Measurements from ENCODE around the gene PACSIN1.
"Not testable (repeated sequence)": the region's sequence is repeated elsewhere in the genome, so short reads cannot be mapped to it uniquely, and the experiment has no call there.

Gene PACSIN1

DNA sequence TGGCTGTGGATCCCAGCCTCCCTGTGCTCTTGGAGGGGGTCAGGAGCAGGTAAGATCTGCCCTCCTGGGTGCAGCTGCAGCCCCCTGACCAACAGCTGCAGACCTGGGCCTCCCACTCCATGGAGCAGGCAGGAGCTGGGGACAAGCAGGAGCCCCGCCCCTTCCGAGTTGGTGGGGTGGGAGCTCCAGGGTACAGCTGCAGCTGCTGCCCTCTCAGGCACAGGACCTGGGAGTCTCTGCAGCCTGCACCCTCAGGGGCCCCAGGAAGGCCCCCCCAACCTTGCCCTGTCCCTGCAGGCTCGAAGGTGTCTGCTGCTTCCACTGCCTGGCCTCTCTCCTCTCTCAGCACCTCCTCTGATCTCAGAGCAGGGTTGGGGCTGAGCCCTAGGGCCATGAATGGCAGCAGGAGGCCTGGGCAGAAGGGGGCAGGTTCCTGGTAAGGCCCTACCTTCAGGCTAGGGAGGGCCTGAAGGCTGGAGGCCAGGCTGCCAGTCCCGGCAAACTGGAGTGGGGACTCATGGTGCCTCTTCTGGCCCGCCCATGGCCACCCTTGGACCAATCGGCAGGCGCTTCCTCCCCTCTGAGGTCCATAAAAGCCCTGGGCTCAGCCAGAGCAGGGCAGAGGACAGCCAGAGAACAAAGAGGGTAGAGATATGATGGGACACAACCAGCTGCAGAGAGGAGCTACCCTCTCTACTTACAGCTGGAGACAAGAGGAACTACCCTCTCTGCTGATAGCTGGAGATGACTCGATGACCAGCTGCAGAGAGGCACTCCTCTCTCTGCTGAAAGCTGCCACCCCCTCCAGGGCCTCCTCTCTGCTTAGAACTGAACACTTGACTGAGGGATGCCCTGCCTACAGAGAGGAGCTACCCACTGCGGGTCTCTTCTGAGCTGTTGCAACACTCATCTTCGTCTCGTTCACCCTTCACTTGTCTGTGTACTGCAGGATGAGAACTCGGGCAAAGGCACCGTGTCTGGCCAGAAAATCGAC, 7.8 kb upstream of the PACSIN1 start:
- DNase-seq (ENCODE audit: low spot score) = no peak

DNA sequence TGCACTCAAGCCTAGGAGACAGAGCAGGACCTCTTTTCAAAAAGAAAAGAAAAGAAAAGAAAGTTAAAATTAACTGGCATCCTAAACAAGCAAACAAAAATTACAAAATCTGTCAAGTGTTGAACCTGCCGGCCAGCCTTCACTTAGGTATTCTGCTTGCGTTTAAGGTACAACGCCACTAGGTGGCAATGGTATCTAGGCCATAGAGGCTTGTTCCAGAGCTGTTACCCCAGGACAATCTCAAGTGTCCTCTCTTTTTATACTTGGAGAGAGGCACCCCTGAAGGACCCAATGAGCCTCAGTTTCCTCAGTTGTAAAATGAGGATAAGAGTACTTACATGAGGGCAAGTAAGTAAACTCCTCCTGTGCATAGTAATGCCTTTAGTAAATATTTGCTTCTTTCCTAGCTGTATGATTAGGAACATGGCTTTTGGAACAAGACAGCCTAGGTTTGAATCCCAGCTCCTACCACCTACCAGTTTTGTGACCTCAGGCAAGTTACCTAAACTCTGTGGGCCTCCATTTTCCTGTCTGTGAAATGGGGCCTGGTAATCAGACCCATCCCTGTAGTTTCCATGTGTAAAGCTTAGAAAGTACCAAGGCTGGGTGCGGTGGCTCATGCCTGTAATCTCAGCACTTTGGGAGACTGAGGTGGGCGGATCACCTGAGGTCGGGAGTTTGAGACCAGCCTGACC, 5.8 kb upstream of the PACSIN1 start:
- peak; percentile 14 for DNase-seq (ENCODE audit: low spot score)

DNA sequence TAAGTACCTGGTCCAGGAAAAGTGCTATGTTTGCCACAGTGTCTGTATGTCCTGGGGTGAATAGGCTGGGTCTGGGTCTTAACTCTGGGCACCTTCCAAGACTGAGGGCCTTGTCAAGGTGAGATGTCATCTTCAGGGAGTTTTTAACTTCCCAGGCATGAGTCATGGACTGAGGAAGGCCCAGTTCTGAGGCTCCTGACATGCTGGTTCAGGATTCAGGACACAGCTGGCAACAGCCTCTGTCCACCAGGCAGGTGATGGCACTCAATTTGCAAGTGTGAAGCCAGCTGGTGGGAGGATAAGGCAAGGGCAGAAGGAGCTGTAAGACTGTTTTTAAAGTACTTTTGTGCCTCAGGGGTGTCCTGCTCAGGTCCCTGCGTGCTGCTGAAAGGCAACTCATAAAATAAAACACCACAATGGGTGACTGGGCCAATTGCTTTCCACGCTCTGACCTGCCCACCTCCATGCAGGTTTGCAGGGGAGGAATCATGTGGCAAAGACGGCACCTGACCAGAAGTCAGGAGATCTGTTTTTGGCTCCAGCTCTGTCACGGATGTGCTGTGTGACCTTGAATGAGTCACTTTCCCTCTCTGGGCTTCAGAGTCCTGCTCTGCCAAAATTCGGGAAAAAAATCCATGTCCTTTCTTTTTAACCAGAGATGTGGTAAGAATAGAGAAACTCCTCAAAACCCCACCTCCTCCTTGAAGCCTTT, 4.9 kb upstream of the PACSIN1 start:
- DNase-seq (ENCODE audit: low spot score) = no peak

DNA sequence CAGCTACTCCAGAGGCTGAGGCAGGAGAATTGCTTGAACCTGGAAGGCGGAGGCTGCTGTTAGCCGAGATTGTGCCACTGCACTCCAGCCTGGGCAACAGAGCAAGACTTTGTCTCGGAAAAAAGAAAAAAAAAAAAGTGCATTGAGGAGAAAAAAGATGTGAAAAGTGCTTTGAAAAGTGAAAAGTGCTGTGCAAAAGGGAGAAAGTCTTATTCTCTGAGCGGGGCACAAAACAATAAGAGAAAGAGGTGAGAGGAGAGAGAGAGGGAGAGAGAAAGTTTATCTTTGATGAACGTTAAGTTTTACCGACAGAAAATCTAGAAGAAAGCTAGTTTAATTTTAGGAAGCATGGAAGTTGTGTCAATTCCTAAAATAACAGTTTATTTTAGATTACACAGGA, 3.9 kb upstream of the PACSIN1 start:
- DNase-seq (ENCODE audit: low spot score) = no peak

DNA sequence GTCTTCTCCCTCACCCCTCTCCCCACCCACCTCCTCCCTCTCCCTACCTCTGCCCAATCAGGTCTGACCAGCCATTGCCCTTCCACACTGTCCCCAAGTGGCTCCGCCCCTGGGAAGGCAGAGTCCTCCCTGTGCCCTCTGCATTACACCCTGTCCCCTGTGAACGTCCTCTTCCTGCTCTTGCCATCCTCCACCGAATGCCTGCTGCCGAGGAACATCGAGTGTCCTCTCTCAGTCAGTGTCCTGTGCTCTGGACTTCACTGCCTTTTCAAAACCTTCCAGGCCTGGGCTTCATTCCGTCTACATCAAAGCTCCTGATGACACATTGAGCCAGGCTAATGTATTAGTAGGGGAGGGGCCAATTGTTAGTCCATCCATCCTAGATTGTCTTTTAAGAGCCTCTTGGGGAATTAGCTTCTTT, 3.3 kb upstream of the PACSIN1 start:
- DNase-seq (ENCODE audit: low spot score) = no peak

DNA sequence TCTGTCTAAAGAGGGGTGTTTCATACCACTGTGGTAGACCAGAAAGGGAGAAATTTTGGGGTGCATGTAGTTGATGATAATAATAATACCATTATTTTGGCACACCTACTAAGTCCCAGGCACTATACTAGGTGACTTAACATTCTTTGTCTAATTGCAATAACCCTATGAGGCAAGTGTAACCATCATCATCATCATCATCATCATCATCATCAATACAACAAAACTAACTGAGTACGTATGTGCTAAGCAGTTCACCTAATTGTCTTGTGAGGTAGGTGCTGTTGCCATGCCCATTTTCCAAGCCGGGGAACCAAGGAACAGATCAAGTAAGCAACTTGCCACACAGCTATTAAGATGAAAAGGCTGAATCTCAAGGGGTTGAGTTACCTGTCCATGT, 2.6 kb upstream of the PACSIN1 start:
- DNase-seq (ENCODE audit: low spot score) = no peak

DNA sequence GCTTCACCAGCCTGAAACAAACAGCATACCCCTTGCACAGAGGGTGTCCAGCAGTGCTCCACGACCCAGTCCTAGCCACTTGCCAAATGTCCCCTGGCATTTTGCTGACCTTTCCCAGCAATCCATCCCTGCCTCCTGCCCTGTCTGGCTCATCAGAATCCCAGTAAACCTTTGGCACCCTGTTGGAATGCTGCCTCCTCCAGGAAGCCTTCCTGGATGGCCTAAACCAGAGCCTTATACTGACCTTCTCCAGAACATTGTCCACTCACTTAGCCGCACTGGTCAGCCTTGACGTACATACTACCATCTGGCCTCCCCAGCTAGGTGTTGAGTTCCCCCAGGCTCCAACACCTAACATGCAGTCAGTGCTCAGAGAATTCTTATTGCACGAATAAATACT, 2.0 kb upstream of the PACSIN1 start:
- DNase-seq (ENCODE audit: low spot score) = no peak

DNA sequence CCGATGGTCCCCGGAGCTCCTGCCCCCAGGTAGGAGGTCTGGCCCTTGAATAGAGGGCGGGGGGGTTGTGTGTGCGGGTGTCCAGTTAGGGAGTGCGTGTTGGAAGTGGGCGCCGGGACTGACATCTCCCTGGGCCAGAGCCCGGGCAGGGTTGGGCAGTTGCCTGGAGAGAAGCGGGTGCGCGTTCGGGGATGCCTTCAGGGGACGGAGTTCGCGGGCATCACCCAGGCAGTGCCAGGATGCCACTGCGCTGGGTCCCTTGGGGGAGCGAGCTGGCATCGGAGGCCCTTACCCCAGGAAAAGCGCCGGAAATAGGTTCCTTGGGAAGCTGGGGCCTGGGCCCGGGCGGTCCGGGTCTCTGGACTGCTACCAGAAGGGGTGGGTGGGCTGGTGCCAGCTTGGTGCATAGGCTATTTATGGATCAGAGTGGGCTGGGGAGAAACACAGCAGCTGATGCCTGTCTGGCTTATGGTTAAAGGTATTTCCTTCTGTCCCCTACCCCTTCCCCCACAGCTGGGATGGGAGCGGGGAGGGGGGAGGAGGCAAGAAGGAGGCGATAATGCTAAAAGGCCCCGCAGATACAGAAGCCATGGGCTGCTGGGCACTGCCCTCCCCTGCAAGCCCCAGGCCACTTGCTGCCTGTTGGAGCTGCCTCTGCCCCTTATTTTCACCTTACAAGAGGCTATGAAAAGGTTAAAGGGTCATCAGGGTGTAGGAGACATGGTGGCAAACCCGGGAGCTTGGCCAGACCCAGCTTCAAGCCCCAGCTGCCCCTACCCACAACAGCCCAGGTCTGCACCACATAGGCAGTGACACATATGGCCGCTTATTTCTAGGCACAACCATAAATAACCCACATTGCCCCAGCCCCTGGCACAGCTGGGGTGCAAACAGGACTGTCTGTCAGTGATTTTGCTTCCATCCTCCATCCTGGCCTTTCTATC, 638 bp downstream of the PACSIN1 start:
- DNase-seq (ENCODE audit: low spot score) = no peak

DNA sequence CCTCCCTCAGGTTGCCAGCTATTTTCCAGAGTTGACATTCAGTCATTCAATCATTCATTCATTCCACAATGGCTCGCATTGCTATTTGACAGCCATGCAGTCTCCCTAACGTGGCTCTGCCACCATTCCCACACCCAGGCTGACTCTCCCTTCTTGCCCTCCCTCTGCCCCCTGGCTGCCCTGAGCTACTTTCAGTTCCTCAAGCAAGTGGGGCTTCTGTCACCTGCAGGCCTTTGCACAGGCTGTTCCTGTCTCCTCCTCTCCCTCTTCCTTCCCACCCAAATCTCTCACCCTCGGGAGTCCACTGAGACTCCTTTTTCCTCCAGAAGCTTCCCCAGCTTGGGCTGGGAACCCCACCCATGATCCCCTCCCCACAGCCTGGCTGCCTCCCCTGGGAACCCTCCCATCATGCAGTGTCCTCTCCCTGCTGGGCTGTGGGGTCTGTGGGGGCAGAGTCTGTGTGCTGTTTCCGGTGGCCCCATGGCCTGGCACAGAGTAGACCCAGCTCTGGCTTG, 2.6 kb downstream of the PACSIN1 start:
- no peak for DNase-seq (ENCODE audit: low spot score)

DNA sequence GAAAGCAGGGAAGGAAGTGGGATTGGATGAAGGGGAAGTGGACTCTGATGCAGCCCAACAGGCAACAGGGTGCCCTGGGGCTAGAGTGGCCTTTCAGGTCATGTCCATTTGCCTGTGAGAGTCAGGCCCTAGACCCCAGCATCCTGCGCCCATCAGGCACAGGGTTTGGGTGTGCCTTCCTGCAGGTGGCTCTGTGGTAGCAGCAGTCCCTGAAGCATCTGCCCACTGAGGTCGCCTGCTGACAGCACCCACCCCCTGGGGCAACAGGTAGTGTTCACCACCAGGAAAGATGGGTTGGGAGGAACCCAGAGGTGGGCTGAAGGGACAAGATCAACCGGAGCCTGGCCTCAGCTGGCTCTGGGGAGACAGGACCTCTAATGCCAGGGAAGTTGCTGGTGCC, 3.6 kb downstream of the PACSIN1 start:
- no peak for DNase-seq (ENCODE audit: low spot score)

DNA sequence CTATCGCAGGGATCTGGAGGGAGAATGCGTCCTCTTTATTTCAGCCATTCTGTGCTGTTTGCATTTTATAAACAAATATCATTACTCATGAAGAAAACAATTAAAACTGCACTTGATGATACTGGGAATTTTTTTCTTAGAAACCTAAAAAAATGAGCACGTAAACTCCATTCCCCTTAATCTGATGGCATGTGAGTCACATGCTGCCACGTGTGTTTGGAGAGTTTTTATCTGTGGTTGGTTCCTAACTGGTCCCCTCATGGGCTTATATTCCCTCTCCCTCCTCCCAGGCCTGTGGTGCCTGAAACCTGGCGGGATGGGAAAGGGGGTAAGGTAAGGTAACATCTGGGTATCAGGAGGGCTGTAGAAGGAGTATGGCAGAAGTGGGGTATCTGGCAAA, 6.5 kb downstream of the PACSIN1 start:
- DNase-seq (ENCODE audit: low spot score) = no peak

DNA sequence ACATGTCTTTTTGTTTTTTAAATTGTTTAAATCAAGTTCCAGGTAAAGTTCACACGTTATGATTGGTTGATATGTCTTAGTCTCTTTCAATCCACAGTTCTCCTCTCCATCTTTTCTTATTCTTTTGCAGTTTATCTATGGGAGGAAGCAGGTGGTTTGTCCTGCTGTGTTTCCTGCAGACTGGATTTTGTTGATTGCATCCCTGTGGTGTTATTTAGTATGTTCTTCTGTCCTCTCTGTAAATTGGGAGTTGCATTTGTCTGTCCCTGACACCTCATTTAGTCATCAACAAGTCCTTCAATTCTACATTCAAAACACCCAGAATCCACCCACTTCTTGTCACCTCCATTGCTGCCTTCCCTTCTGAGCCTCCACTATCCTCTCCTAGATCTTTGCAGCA, 8.1 kb downstream of the PACSIN1 start:
- no peak for DNase-seq (ENCODE audit: low spot score)

DNA sequence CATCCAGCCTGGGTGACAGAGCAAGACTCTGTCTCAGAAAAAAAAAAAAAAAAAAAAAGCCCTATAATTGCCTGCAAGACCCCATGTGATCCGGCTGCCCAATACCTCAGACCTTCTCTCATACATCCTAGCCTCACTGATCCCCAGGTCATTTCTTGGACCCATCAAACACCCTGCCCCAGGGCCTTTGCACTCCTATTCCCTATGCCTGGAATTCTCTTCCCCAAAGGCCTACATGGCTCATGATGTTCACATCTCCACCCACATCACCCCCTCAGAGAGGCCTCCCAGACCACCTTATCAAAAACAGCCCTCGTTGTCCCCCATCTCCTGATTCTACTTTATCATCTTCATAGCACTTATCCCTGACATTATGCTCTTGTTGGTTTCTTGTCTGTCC, 8.9 kb downstream of the PACSIN1 start:
- DNase-seq (ENCODE audit: low spot score) = no peak

DNA sequence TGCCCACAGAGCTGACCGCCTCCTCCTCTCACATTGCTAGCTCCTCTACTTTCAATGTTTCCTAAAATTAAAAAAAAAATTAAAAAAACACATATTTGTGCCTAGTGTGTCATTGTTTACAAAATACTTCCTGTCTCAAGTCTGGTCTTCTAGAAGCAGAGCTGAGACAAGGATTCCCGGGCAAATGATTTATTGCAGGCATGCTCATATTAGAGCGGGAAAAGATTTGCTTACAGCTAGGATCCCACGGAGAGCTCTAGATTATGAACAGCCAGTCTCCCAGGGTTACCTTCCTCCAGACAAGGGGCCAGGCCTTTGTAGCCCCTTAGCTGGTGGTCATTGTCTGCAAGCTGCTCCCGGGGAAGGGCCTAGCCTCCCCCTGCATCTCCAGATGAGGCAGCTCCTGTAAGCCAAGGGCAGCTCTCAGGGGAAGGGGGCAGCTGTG, 9.4 kb downstream of the PACSIN1 start:
- DNase-seq (ENCODE audit: low spot score) = no peak

DNA sequence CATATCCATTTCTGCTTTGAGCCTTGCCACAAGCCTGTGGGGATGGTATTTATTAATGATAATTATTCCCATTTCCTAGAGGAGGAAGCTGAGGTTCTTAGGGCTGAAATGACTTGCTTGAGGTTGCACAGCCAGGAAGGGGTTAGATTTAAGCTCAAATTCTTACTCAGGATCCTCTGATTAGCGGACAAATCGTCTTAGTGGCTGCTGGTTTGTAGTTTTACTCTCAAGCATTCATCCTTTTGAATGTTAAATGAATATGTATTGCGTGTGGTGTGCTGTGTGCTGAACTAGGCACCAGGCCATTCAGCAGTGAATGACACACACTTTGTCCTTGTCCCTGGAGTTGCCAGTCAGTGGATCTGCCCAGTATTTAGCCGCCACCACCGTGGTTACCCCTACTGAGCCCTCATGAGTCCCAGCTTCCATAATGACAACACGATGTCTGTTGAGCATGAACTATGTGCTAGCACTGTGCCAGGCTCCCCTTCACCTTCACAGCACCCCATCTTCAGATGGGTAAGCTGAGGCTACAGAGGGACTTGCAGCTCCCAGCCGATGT, 10.0 kb downstream of the PACSIN1 start:
- DNase-seq (ENCODE audit: low spot score) = no peak

DNA sequence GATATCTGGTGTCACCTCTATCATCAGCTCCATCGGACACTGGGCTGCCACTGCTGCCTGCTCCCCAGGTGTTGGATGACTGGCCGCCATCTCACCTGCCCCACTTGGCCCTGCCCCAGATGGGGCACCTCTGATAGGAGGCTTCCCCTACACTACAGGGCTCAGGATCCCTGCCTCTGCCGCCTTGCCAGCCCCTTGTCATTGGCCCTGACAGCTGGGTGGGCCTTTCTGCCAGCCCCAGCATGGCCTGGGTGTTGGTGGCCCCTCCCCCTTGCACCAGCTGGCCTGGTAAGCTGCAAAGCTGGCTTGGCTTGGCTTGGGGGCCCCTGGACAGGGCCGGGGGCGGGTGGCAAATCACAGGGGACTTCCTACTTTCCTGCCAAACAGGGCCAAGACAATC, 10.6 kb downstream of the PACSIN1 start:
- no peak for DNase-seq (ENCODE audit: low spot score)

DNA sequence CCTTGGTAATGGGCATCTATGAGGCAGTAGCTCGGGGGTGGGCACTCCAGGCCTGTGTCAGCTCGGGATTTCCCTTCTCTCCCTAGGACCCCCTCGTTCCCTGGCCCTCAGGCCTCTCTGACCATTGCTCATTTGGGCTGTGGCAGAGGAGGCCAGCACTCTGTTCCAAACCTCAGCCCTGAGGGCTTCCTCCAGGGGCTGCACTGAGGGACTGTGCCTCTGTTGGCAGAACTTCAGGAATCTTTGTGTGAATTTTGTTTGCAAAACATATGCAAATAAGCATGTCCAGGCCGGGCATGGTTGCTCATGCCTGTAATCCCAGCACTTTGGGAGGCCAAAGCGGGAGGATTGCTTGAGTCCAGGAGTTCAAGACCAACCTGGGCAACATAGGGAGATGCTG, 11.0 kb downstream of the PACSIN1 start:
- DNase-seq (ENCODE audit: low spot score) = no peak

DNA sequence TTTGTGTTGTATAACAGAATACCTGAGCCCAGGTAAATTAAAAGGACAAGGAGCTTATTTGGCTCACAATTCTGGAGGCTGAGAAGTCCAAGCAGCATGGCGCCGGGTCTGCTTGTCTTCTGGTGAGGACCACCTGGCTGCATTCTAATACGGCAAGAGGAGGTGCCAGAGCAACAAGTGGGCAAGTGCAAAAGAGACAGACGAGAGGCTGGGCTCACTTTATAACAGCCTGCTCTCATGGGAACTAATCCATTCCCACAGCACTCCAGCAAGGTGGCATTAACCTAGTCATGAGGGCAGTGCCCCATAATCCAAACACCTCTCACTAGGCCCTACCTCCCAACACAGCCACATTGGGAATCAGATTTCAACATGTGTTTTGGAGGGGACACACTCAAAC, 12.9 kb downstream of the PACSIN1 start:
- DNase-seq (ENCODE audit: low spot score) = no peak

DNA sequence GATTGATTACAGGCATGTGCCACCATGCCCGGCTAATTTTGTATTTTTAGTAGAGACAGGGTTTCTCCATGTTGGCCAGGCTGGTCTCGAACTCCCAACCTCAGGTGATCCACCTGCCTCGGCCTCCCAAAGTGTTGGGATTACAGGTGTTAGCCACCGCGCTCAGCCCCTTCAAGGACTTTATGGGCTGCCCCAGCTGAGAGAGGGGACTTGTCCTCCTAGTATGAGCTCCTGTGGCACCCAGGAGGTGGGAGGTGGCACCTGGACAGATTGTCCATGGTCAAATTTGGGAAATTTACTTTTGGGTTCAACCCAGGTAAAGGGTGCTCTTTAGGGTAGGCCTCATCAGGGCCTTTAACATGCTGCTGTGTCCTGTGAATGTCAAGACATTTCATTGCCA, 17.9 kb downstream of the PACSIN1 start:
- not testable (repeated sequence) for DNase-seq (ENCODE audit: low spot score)

DNA sequence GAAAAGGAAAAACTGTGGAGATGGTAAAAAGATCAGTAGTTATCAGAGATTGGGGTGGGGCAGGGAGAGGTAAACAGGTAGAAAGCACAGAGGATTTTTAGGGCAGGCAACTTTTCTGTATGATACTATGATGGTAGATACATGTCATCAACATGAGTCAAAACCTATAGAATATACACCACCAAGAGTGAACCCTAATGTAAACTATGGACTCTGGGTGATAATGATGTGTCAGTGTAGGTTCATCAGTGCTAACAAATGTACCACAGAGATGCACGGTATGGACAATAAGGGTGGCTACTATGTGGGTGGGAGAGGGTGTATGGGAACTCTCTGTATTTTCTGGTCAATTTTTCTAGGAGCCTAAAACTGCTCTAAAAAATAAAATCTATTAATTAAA, 18.5 kb downstream of the PACSIN1 start:
- no peak for DNase-seq (ENCODE audit: low spot score)

DNA sequence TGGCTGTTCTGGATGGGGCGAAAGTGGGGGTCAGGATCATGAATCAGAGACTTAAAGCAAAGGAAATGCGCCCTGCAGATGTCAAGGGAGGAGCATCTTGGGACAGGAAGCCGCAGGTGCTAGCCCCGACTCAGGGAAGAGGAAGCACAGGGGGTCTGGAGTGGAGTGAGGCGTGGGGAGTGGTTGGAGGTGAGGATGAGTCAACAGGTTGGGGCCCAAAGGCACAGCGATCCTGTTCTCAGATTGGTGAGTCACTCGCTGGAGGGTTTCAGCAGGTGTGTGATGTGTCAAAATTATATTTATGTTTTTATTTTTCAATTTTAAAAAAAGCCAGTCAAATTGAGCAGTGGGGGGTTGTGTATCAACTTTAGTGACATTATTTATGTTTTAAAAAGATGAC, 19.0 kb downstream of the PACSIN1 start:
- no peak for DNase-seq (ENCODE audit: low spot score)

All from globus pallidus (tissue), 1 donor.